ENCODE data around the gene GALNT9.

DNA sequence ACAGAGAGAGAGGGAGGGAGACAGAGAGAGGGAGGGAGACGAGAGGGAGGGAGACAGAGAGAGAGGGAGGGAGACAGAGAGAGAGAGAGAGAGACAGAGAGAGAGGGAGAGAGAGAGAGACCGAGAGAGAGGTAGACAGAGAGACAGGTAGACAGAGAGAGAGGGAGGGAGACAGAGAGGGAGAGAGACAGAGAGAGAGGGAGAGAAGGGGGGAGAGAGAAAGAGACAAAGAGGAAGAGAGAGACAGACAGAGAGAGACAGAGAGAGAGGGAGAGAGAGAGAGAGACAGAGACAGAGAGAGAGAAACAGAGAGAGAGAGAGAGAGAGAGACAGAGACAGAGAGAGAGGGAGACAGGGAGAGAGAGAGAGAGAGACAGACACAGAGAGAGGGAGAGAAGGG is 47.8 kb upstream of the GALNT9 start:
- TF ChIP-seq EZH2 (IDR thresholded peaks at IDR 0.05; ENCODE audit: borderline replicate concordance, low read depth, low read length, severe bottlenecking) = no peak
- TF ChIP-seq, protein P1, sequence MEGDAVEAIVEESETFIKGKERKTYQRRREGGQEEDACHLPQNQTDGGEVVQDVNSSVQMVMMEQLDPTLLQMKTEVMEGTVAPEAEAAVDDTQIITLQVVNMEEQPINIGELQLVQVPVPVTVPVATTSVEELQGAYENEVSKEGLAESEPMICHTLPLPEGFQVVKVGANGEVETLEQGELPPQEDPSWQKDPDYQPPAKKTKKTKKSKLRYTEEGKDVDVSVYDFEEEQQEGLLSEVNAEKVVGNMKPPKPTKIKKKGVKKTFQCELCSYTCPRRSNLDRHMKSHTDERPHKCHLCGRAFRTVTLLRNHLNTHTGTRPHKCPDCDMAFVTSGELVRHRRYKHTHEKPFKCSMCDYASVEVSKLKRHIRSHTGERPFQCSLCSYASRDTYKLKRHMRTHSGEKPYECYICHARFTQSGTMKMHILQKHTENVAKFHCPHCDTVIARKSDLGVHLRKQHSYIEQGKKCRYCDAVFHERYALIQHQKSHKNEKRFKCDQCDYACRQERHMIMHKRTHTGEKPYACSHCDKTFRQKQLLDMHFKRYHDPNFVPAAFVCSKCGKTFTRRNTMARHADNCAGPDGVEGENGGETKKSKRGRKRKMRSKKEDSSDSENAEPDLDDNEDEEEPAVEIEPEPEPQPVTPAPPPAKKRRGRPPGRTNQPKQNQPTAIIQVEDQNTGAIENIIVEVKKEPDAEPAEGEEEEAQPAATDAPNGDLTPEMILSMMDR (IDR thresholded peaks at IDR 0.05; ENCODE audit: borderline replicate concordance, extremely low read depth, low read length, poor library complexity, severe bottlenecking) = no peak

Data from DND-41 (cell line).